Endothelial cell of umbilical vein (primary cell): ENCODE data around the gene LRRC17.

ENCODE experiments used
- CTCF ChIP-seq, 2 donors: IDR thresholded peaks; 1 replicate in 1 of 2; 2 replicates in 1 of 2; pipeline ENCODE4 v1.5.1; 2011; ENCODE audit warnings: low read length in 2 of 2, mild to moderate bottlenecking in 2 of 2, moderate library complexity in 2 of 2, control low read depth in 1 of 2, inconsistent platforms in 1 of 2, low read depth in 1 of 2; ENCODE audit not compliant: insufficient read depth in 1 of 2; ENCODE audit errors: extremely low read depth in 1 of 2
- EZH2 ChIP-seq: IDR thresholded peaks from 2 replicates; pipeline ENCODE4 v1.6.1; 2012; ENCODE audit warnings: borderline replicate concordance, low read depth, mild to moderate bottlenecking, moderate library complexity, low read length, inconsistent platforms; ENCODE audit not compliant: severe bottlenecking
- POLR2A ChIP-seq: IDR thresholded peaks from 2 replicates; pipeline ENCODE4 v1.6.1; 2012; ENCODE audit warnings: low read depth, mild to moderate bottlenecking, control low read depth, low read length

- TF ChIP-seq CTCF (IDR thresholded peaks at IDR 0.05; ENCODE audit: extremely low read depth in 1 of 2, insufficient read depth in 1 of 2, low read depth in 1 of 2, low read length in 2 of 2) (no peak), EZH2 (no peak), POLR2A (peak; percentile 23)
These were observed 38.5 kb upstream of the LRRC17 start for GRCh38 chr7:102874166-102874829.
